AML-193 (cell line): ENCODE data around the gene ZNF622.
"Not testable (repeated sequence)": the region's sequence is repeated elsewhere in the genome, so short reads cannot be mapped to it uniquely, and the experiment has no call there.

ENCODE experiments used
- DNase-seq, 2 experiments: peaks; one replicate each; lab custom pipeline; 2025; lab: John Stamatoyannopoulos, UW

The ZNF622 gene

DNA sequence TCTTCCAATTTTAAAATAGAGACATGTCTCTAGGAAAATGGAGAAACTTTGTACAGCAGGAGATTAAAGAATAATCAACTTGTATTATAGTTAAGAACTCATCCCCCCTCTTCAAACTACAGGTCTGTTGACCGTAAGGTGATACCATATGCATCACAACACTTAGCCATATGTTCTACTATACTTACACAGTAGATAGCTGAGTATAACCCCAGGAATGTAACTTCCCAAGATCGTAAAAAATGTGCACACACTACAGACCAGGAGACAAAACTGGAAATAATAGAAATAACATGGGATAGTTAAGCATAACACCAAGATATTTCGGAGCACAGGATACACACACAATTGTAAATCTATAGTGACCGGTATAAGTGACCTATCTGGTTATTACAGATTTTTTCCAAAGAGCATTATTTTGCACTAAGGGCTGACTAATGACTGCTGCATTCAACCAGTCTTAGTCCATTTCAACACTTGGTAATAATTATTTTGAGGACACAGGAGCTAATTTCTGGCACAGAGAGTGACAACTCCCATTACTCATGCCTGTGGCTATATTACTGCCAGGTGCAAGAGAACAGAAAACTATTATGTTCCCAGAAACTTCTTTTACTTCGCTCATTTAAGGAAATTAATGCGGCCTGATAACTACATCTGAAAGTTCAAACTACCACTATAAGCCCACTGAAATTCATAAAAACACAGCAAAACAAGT, 15.4 kb upstream of the ZNF622 start:
- no peak for DNase-seq

DNA sequence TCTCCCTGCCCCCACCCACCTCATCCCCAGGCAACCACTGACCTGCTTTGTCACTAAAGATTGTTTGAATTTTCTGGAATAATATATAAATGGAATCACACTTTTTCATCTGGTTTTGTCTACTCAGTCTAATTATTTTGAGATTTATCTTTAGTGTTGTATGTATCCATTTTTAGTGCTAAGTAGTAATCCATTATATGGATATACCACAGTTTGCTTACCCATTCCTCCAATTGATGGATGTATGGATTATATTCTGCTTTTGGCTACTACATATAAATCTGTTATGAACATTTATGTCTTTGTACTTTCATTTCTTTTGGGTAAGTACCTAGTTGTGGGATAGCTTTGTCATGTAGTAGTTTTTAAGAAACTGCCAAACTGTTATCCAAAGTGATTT, 14.5 kb upstream of the ZNF622 start:
- DNase-seq, result no peak

DNA sequence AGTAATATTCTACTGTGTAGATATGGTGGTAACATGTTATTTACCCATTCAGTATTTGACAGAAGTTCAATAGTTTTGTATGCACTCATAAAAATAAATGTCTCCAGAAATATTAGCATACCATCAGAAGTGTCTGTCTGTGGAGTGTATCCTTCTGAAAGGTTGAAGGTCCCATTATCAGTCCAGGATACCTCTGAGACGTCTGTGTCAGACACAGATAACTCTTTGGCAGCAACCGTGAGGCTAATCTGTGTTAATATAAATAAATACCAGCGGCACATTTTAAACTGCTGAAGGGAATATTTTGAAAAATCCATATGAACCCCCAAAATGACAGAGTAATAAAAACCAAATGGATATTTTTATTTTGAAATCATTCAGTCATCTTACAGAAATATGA, 11.9 kb upstream of the ZNF622 start:
- DNase-seq, result no peak

DNA sequence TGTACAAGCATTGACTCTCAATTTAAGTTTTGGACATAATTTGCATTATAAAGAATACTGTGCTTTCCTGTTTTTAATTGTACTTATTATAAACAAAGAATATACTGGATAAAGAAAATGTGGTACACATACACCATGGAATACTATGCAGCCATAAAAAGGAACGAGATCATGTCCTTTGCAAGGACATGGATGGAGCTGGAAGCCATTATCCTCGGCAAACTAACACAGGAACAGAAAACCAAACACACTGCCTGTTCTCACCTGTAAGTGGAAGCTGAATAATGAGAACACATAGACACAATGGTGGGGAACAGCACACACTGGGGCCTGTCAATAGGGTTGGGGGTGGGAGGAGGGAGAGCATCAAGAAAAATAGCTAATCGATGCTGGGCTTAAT, 10.8 kb upstream of the ZNF622 start:
- DNase-seq, result not testable (repeated sequence)

DNA sequence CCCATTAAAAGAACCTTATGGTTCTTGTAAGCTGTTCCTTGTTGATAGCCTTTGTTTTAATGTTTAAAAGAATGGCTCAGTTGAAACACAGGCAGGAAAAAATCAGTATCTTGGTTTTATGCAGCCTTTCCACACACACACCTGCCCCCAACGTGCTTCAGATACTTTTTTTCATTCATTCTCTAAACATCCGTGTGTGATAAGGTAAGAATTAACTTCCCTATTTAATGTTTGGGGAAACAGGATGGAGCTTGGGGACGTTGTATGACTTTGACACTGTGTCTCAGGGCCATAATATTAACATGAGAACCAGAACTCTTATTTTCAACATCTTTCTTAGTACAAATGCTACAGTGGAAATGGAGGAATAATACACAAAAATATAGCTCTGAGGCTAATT, 5.8 kb upstream of the ZNF622 start:
- DNase-seq, result no peak

DNA sequence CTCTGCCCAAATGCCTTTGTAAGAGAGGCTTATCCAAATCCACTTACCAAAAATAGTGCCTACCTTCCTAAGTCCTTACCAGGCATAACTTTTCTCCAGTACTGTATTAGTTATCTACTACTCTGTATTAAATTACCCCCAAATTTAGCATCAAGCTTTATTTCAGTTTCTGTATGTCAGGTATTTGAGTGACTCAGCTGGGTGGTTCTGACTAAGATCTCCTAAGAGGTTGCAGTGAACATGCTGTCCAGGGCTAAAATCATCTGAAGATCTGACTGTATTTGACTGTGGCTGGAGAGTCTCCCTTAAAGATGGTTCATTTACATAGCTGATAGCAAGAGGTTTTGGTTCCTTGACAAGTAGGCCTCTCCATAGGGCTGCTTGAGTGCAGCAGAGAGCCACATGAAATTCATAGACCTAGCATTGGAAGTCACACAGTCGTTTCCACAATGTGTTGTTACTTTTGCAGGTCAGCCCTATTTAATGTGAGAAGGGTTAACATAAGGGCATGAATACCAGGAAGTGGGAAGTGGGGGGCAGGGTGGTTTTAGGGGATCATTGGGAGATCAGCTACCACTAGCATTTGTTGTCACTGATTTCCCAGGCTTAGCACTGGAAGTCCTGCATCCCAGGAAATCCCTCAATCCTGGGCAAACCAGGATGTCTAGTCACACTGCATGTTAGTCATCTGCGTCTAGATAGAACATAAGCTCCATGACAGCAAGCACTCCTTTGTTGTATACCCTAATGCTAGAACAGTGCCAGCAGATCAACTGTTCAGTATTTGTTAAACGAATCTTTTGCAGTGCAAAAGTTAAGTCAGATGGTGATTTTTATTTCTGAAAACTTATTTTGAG, 2.0 kb upstream of the ZNF622 start:
- DNase-seq, result no peak

DNA sequence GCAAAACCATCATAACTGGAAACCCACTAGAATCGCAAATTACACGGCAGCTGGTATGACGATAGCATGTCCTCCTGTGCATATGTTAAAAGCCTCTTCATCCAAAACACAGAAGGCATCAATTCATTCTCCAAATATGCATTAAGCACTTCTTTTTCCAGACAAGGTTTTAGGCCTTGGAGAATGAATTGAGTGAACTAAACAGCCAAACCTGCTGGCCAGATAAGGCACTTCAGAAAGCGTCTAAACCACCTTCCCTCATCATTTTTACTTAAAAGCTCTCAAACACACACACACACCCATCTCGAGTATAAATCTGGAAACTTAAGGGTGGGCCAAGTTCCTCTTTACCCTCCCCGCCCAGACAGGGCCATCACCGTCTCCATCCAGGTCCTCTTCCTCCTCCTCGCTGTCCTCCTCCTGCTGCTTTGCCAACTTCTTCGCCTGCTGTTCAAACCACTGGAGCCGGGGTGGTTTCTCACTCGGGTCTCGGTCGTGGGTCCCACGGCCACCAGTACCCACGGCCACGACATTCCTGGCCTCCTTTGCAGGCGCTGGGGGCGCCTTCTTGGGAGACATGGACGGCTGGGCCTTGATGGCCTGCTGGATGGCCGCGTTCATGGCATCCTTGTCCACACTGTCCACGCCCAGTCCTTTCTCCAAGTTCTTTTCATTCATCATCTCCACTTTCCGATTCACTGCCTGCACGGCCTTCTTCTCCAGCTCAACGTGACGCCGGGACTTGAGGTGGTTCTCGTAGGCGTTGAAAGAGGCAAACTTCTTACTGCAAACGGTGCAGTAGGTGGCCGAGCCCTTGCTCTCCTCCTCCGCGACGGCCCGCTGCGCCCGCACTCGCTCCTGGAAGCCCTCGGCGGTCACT, 696 bp downstream of the ZNF622 start:
- no peak for DNase-seq

DNA sequence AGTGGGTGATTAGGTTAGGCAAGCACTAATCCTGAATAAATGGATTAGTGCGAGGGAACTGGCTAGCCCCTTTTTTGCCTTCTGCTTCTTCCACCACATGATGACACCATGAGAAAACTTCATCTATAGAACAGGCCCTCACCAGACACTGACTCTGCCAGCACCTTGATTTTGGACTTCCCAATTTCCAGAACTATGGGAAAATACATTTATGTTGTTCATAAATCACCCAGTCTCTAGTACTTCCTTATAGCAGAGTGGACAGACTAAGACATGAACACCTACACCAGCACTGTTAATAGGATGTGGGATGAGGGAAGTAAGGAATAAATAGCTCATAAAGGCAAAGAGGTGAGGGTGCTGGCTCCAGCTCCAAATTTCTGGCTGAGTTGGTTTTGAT, 1.4 kb downstream of the ZNF622 start:
- no peak for DNase-seq

DNA sequence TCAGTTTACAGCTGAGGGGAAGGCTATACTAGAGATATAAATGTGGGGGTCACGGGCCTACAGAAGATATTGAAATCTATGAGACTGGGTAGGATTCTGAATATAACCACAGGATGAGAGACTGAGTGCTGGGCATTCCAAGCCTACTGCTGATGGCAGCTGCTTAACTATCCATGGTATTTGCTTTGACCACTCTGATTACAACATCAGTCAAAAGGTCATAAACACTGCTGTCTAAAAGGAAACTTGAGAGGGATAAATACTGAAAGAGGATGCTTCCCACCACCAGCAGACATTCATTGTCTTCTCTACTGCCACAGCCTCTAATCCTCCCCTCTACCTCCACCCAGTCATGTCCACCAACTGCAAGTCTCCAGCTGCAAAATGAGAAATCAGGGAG, 3.8 kb downstream of the ZNF622 start:
- DNase-seq, result no peak

DNA sequence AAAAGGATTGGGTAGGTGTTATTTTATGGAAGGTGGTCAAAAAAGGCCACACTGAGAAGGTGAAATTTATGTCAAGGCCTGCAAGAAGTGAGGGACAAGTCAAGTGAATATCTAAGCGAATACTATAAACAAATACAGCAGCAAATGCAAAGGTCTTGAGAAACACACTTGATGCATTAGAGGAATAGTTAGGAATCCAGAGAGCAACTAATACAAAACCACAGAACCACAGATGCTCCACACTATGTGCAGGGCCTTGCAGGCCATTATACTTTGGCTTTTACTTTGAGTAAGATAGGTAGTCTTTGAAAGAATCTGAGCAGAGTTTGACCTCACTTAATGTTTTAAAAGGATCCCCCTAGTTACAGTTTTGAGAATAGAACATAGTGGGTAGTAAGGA, 4.6 kb downstream of the ZNF622 start:
- no peak for DNase-seq

DNA sequence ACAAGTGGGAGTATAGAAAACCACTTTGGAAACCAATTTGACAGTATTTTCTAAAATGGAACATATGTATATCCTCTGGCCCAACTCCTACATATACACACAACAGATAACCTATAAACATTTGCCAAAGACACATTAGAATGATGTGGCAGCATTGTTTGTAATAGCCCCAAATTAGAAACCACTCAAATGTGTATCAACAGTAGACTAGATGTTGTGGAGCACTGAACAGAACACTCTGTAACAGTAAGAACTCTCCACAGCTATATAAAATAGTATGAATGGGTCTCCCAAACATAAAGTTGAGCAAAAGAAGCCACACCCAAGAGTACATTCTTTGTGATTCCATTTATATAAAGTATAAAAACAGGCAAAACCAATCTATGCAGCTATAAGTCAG, 6.1 kb downstream of the ZNF622 start:
- no peak for DNase-seq

DNA sequence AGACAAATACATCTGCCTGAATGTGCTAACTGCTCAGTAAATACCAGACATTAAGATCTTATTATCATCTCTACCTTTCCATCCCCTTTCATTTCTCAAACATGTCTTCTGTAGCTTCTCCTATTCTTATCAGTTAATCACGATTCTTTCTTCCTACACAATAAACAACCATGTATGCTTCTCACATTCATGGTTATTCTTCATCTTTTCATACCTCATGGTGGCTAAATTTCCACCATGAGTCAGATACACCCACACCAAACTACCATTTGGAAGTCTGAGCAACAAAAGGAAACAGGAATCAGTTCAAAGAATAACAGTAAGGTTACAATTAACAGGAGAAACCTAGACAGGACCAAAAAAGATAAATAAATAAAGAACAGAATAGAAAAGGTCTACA, 7.7 kb downstream of the ZNF622 start:
- no peak for DNase-seq

DNA sequence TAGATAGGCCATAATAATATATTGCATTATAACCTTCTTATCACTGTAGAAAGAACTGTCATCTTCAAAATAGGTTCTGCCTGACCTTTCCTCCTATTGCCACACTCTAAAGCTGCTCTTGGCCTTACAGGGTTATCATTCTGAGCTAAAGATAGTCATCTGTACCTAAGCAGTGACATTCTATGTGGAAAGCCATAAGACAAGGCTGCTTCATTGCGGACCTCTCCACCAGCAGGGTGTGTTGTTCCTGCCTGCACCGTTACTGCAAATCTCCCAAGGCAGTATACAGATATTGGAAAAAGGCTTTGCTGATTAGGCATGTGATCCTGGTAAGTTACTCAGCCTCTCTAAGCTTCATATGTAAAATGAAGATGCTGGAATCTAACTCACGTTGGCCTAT, 8.1 kb downstream of the ZNF622 start:
- no peak for DNase-seq

DNA sequence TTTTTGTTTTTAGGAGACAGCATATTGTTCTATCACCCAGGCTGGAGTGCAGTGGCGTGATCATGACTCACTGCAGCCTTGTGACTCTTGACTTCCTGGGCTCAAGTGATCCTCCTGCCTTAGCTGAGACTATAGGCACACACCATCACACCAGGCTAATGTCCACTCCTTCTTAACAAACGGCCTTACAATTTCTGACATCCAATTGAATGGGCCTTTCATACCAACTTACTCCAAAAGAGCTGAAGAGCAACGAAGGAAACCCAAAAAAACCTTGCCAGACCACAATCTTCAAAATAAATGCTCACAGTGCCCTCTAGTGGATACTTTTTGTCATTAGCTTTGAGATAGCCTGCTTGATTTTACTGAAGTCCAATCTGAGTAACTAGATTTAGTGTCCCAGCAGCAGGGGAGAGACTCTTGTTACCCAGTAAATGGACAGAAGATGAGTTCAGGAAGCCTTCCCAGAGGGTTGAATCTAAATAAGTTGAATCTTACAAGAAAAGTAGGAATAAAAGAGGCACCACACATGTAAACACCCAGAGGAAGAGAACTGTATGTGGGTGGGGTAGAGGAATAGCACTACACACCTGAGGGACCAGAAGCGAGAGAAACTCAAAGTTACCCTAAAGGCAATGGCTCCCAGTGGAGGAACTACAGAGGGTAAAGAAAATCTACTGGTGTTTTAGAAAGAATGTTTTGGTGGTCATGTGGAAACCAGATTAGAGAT, 9.3 kb downstream of the ZNF622 start:
- DNase-seq, result peak; percentile 59 to 72

DNA sequence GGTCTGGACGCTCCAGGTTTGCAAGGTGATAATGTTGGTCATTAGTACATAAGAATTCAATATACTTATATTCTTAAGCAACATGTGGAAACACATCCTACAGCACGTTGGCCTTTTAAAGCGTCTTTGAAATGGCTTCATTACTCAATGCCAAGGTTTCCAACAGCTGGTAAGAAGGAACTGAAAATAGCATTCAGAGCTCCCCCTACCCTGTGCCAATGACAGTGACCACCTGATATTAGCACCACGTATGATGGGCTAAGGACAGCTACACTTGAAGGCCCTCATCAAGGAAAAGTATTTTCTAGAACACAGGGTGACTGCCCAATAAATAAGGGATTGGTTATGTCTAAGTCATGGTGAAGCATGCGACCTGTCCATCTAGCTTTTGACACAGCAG, 9.9 kb downstream of the ZNF622 start:
- no peak for DNase-seq

DNA sequence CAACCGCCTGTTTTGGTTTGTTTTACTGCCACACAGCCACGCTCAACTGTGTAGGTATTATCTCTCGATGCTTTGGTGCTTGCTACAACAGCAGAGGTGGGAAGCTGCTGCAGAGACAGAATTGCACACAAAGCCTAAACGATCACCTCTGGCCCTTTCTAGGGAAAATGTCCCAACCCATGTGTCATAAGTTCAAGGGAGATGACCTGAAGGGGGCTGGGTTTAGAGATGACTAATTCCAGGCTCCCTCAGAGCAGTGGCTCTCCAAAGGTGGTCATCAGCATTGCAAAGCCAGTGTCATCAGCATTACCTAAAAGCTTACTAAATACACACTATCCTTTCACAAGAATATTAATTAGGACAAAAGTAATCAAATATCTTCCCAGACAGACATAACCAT, 10.9 kb downstream of the ZNF622 start:
- DNase-seq, result no peak

DNA sequence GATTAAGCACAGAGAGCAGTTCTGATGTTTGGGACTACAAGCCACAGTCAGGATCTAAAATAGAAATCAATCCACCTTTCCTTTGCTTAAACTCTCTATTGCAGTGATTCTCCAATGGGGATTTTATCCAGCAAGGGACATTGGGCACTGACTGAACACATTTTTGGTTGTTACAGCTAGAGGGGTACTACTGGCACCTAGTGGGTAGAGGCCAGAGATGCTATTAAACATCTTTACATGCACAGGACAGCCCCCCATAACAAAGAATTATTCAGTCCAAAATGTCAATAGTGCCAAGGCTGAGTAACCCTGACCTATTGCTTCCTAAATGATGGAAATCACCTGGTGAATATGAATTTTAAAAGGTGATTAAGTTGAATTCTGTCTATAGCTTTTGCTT, 12.0 kb downstream of the ZNF622 start:
- DNase-seq, result no peak

DNA sequence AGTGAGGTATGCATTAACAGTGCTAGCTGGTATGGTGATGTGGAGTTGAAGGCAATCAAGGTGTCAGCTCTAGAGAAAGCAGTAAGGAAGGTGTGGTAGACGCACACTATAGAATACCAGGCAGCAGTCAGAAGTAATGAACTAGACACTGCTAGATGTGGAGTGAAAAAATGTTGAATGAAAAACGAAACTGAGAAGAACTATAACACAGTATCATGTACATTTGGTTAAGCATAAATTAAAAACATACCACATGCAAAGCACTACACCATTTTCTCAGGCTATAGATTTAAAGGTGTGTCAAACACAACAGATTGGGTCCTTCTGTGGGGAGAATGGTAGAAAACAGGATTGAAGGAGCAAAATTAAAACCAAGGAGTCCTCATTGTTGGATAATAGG, 15.4 kb downstream of the ZNF622 start:
- DNase-seq, result no peak

DNA sequence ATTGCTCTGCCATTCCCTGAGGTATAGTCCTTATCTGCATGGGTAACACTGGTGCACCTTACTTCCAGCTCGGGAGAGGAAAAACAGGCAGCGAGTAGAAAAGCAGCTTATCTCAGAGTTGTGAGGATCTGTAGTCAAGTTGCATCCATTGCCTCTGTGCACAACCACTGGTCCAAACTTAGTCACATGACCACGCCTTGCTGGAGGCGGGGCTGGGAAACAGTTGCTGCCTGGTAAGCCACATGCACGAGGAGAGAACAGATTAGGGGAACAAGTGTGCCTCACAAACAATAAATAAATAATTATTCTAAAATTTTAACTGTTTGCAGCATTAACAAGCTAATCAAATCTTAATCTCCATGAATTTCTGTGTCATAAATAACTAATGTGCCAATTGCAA, 18.6 kb downstream of the ZNF622 start:
- no peak for DNase-seq

DNA sequence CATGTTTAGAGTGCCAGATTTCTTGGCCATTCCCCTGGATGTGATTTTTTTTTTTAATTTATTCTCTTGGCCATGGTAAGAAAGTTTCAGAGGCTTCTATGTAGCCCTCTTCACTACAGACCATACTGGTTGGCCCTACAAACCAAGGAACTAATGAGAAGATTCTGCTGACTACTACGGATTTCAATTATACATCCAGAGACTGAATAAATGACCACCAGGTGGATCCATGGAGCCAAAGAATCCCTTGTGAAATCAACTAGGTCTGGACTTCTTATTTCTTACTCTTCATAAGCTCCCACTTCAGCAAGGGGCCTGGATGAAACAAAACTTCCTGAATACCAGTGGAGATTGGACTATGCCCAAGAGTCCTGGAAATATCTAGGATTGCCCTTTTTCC, 27.6 kb downstream of the ZNF622 start:
- DNase-seq, result no peak

DNA sequence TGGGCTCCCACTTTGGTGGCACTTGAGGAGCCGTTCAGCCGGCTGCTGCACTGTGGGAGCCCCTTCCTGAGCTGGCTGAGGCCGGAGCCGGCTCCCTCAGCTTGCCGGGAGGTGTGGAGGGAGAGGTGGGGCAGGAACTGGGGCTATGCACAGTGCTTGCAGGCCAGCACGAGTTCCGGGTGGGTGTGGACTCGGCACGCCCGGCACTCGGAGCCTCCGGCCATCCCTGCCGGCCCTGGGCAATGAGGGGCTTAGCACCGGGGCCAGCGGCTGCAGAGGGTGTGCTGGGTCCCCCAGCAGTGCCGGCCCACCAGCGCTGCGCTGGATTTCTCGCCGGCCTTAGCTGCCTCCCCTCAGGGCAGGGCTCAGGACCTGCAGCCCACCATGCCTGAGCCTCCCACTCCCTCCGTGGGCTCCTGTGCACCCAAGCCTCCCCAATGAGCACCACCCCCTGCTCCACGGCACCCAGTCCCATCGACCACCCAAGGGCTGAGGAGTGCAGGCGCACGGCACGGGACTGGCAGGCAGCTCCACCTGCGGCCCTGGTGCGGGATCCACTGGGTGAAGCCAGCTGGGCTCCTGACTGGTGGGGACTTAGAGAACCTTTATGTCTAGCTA, 29.4 kb downstream of the ZNF622 start:
- not testable (repeated sequence) for DNase-seq

DNA sequence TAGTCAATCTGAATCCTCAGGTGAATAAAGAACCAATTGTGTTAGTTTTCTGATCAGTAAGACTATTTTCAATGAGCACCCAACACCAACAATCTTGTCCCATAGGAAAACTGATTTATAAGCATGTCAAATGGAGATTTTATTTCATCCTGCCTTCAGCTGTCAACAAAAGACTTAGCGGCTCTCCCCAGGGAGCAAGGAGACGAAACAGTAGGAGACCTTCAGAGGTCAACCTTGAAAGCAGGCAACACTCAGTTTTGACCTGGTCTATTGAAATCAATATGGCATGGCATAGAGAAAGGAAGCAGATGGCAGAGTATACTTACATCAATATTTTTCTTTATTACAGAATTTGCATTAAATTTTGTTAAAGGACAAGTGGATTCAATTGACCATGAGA, 34.1 kb downstream of the ZNF622 start:
- DNase-seq, result no peak
